Measurements from ENCODE around the gene AFAP1L1. TPM values are rescaled to one million over a fixed set of nuclear protein-coding genes. Genes with fewer than 3 reads are reported as not detected.

AFAP1L1 gene
- polyA plus RNA-seq, 3 donors = 18.8 to 23.2 (median 20.9) TPM

- no peak for DNase-seq (ENCODE audit: extremely low read depth in 1 of 11, low read depth in 9 of 11, low spot score in 4 of 11)
Measured at GRCh38 chr5:149325166-149325735, 53.6 kb downstream of the AFAP1L1 start.

GRCh38 chr5:149325894-149326293 lies 54.2 kb downstream of the AFAP1L1 start:
- DNase-seq (ENCODE audit: extremely low read depth in 1 of 11, low read depth in 9 of 11, low spot score in 4 of 11) = no peak

- DNase-seq (ENCODE audit: extremely low read depth in 1 of 11, low read depth in 9 of 11, low spot score in 4 of 11) = no peak
Measured at GRCh38 chr5:149326611-149327010, 55.0 kb downstream of the AFAP1L1 start.

GRCh38 chr5:149328177-149328576 lies 56.5 kb downstream of the AFAP1L1 start:
- DNase-seq (ENCODE audit: extremely low read depth in 1 of 11, low read depth in 9 of 11, low spot score in 4 of 11) = no peak

- DNase-seq (ENCODE audit: extremely low read depth in 1 of 11, low read depth in 9 of 11, low spot score in 4 of 11) = no peak
Measured at GRCh38 chr5:149333711-149334443, 62.2 kb downstream of the AFAP1L1 start.

GRCh38 chr5:149337736-149338135 lies 66.1 kb downstream of the AFAP1L1 start:
- no peak for DNase-seq (ENCODE audit: extremely low read depth in 1 of 11, low read depth in 9 of 11, low spot score in 4 of 11)

- no peak for DNase-seq (ENCODE audit: extremely low read depth in 1 of 11, low read depth in 9 of 11, low spot score in 4 of 11)
Measured at GRCh38 chr5:149338364-149338763, 66.7 kb downstream of the AFAP1L1 start.

- no peak for DNase-seq (ENCODE audit: extremely low read depth in 1 of 11, low read depth in 9 of 11, low spot score in 4 of 11)
Measured at GRCh38 chr5:149340920-149341319, 69.3 kb downstream of the AFAP1L1 start.

GRCh38 chr5:149341876-149342275 lies 70.2 kb downstream of the AFAP1L1 start:
- no peak for DNase-seq (ENCODE audit: extremely low read depth in 1 of 11, low read depth in 9 of 11, low spot score in 4 of 11)

- DNase-seq (ENCODE audit: extremely low read depth in 1 of 11, low read depth in 9 of 11, low spot score in 4 of 11) = no peak
Measured at GRCh38 chr5:149344151-149344550, 72.5 kb downstream of the AFAP1L1 start.

GRCh38 chr5:149345147-149345891 lies 73.7 kb downstream of the AFAP1L1 start, which contains the start of gene GRPEL2:
GRPEL2 (plus strand) TSS chr5:149345499; CDS start chr5:149345540, 41 bp downstream.
- peak; percentile 88 to 96 (median 93) for DNase-seq (ENCODE audit: extremely low read depth in 1 of 11, low read depth in 9 of 11, low spot score in 4 of 11)

- DNase-seq (ENCODE audit: extremely low read depth in 1 of 11, low read depth in 9 of 11, low spot score in 4 of 11) = no peak
Measured at GRCh38 chr5:149345892-149346222, 74.2 kb downstream of the AFAP1L1 start.

GRCh38 chr5:149348518-149348917 lies 76.9 kb downstream of the AFAP1L1 start:
- DNase-seq (ENCODE audit: extremely low read depth in 1 of 11, low read depth in 9 of 11, low spot score in 4 of 11) = no peak

- DNase-seq (ENCODE audit: extremely low read depth in 1 of 11, low read depth in 9 of 11, low spot score in 4 of 11) = no peak
Measured at GRCh38 chr5:149349382-149349781, 77.7 kb downstream of the AFAP1L1 start.

GRCh38 chr5:149352169-149352568 lies 80.5 kb downstream of the AFAP1L1 start:
- no peak for DNase-seq (ENCODE audit: extremely low read depth in 1 of 11, low read depth in 9 of 11, low spot score in 4 of 11)

GRCh38 chr5:149353911-149354310 lies 82.3 kb downstream of the AFAP1L1 start:
- no peak for DNase-seq (ENCODE audit: extremely low read depth in 1 of 11, low read depth in 9 of 11, low spot score in 4 of 11)

GRCh38 chr5:149355688-149356087 lies 84.0 kb downstream of the AFAP1L1 start:
- DNase-seq (ENCODE audit: extremely low read depth in 1 of 11, low read depth in 9 of 11, low spot score in 4 of 11) = no peak

GRCh38 chr5:149356391-149356790 lies 84.7 kb downstream of the AFAP1L1 start:
- no peak for DNase-seq (ENCODE audit: extremely low read depth in 1 of 11, low read depth in 9 of 11, low spot score in 4 of 11)

GRCh38 chr5:149357370-149358293 lies 86.0 kb downstream of the AFAP1L1 start, which contains the start of gene PCYOX1L:
PCYOX1L (plus strand) TSS chr5:149358046; CDS start chr5:149358069, 23 bp downstream.
- DNase-seq (ENCODE audit: extremely low read depth in 1 of 11, low read depth in 9 of 11, low spot score in 4 of 11) = peak in 10 of 11 donors; percentile 79 to 93 (median 89)
